GM12878 (cell line): Measurements from ENCODE around the gene PCED1B.

Experiments
- MAX ChIP-seq: IDR thresholded peaks from 2 replicates; pipeline ENCODE4 v1.6.1; 2012; ENCODE audit warnings: low read depth, low read length, improper control_type of control experiment
- NFYA ChIP-seq: IDR thresholded peaks from 2 replicates; pipeline ENCODE4 v1.6.1; 2011; ENCODE audit warnings: low read depth, mild to moderate bottlenecking, low read length, improper control_type of control experiment, borderline replicate concordance
- TF ChIP-seq, protein P1 (sequence below): fragments of 450-650 bp; IDR thresholded peaks from 2 replicates; pipeline ENCODE4 v1.6.1; 2016; ENCODE audit warnings: mild to moderate bottlenecking

DNA sequence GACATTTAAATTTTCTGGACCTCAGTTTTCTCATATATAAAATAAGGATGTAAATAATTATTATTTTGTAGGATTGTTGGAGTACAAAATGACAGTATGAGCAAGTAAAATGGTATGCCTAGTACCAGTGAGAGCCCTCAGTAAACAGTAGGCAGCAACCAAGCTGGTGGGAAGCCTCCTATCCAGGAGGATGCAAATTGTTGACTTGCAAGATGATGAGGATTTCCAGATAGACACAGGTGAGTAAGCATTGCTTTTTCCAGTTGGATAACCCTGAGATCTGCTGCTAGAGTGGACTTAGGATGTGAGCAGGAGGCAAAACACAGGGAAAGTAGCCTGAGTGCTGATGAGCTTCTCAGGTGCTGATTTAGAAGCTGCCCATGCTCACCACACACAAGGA, 28.5 kb downstream of the PCED1B start:
- no peak for TF ChIP-seq NFYA
- TF ChIP-seq, protein P1, sequence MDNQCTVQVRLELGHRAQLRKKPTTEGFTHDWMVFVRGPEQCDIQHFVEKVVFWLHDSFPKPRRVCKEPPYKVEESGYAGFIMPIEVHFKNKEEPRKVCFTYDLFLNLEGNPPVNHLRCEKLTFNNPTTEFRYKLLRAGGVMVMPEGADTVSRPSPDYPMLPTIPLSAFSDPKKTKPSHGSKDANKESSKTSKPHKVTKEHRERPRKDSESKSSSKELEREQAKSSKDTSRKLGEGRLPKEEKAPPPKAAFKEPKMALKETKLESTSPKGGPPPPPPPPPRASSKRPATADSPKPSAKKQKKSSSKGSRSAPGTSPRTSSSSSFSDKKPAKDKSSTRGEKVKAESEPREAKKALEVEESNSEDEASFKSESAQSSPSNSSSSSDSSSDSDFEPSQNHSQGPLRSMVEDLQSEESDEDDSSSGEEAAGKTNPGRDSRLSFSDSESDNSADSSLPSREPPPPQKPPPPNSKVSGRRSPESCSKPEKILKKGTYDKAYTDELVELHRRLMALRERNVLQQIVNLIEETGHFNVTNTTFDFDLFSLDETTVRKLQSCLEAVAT, result no peak
- TF ChIP-seq MAX, result no peak
